ENCODE data around the gene RBM4.

The RBM4 gene

DNA sequence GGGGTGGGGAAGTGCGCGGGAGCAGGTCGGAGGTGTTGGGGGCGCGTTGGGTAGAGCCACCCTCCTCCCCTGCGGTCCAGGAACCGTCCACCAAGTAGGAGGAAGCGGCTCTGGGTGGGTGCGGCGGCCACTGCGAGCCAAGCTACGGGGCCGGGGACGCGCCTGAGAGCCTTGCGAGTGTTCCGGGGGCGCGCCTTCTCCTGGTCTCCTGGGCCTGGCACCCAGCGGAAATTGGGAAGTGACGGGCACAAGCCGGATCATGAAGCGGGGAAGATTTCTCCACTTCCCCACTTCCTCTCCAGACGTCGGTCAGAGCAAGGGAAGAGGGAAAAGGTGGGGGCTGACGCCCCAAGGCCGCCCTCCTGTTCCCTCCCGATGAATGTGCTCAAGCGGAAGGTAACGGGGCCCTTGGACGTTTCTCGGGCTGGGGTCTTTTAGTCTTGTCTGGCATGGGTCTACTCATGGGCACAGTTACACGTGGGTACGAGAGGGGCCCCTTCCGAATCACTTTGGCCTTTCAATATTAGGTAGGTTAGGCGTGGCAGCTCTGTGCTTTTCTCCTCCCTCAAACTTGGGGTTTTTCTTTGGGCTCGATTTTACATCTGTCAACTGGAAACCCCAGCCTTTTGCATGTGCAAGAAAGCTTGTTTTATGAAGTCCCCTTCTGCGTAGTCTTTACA is 21.2 kb upstream of the RBM4 start:
- Histone ChIP-seq H3K9ac (ENCODE audit: low read length) (peak overlapping the region; percentile 99), H3K4me3 (ENCODE audit: low read depth, low read length) (peak overlapping the region; percentile 93), H3K36me3 (ENCODE audit: control insufficient read depth, insufficient read depth, low read length) (peaks cover 44% of the 10 kb centered on the region), H3K27ac (ENCODE audit: low read depth, low read length) (peak overlapping the region; percentile 95), H3K27me3 (ENCODE audit: control insufficient read depth, insufficient read depth, low read length) (no peaks in the 10 kb centered on the region), H3K9me3 (ENCODE audit: control insufficient read depth, insufficient read depth, low read depth, low read length) (no peaks in the 10 kb centered on the region), H3K4me1 (ENCODE audit: control insufficient read depth, insufficient read depth, low read length) (peaks cover 9% of the 10 kb centered on the region)

- H3K4me3 ChIP-seq (ENCODE audit: low read depth, low read length), result peak overlapping the region; percentile 93
- H3K27me3 ChIP-seq (ENCODE audit: control insufficient read depth, insufficient read depth, low read length), result no peaks in the 10 kb centered on the region
- H3K27ac ChIP-seq (ENCODE audit: low read depth, low read length), result no peak overlapping the region
- peaks cover 62% of the 10 kb centered on the region for H3K36me3 ChIP-seq (ENCODE audit: control insufficient read depth, insufficient read depth, low read length)
- H3K9ac ChIP-seq (ENCODE audit: low read length), result no peak overlapping the region
- H3K4me1 ChIP-seq (ENCODE audit: control insufficient read depth, insufficient read depth, low read length), result peaks cover 9% of the 10 kb centered on the region
- H3K9me3 ChIP-seq (ENCODE audit: control insufficient read depth, insufficient read depth, low read depth, low read length), result no peaks in the 10 kb centered on the region
These were observed 19.4 kb upstream of the RBM4 start for GRCh38 chr11:66619080-66619554.

- H3K9me3 ChIP-seq (ENCODE audit: control insufficient read depth, insufficient read depth, low read depth, low read length), result no peaks in the 10 kb centered on the region
- H3K4me1 ChIP-seq (ENCODE audit: control insufficient read depth, insufficient read depth, low read length), result no peaks in the 10 kb centered on the region
- no peak overlapping the region for H3K9ac ChIP-seq (ENCODE audit: low read length)
- H3K36me3 ChIP-seq (ENCODE audit: control insufficient read depth, insufficient read depth, low read length), result peaks cover 94% of the 10 kb centered on the region
- no peak overlapping the region for H3K27ac ChIP-seq (ENCODE audit: low read depth, low read length)
- no peak overlapping the region for H3K4me3 ChIP-seq (ENCODE audit: low read depth, low read length)
- H3K27me3 ChIP-seq (ENCODE audit: control insufficient read depth, insufficient read depth, low read length), result no peaks in the 10 kb centered on the region
These were observed 14.1 kb upstream of the RBM4 start for GRCh38 chr11:66624450-66624849.

GRCh38 chr11:66625041-66625751 is 13.3 kb upstream of the RBM4 start:
- H3K4me3 ChIP-seq (ENCODE audit: low read depth, low read length), result no peak overlapping the region
- H3K27ac ChIP-seq (ENCODE audit: low read depth, low read length), result no peak overlapping the region
- H3K4me1 ChIP-seq (ENCODE audit: control insufficient read depth, insufficient read depth, low read length), result no peaks in the 10 kb centered on the region
- no peaks in the 10 kb centered on the region for H3K9me3 ChIP-seq (ENCODE audit: control insufficient read depth, insufficient read depth, low read depth, low read length)
- no peaks in the 10 kb centered on the region for H3K27me3 ChIP-seq (ENCODE audit: control insufficient read depth, insufficient read depth, low read length)
- no peak overlapping the region for H3K9ac ChIP-seq (ENCODE audit: low read length)
- peaks cover 97% of the 10 kb centered on the region for H3K36me3 ChIP-seq (ENCODE audit: control insufficient read depth, insufficient read depth, low read length)

DNA sequence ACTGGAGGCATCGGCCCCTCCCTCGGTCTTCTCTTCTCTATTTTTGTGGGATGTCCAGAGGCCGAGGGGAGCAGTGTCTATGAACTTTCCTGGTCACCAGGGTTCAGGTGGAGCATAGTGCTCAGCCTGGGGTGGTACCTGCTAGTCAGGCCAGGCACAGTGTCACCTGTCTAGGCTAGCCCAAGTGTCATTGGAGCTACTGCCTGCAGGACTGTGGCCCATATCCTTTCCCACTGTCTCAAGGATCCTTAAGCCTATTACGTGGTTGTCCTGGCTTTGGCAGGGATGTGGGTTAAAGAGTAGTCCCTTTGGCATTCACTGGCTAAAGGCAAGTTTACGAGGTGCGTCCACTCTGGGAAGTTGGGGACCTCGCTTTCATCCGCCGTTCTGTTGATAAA is 12.8 kb upstream of the RBM4 start:
- no peaks in the 10 kb centered on the region for H3K9me3 ChIP-seq (ENCODE audit: control insufficient read depth, insufficient read depth, low read depth, low read length)
- H3K27me3 ChIP-seq (ENCODE audit: control insufficient read depth, insufficient read depth, low read length), result no peaks in the 10 kb centered on the region
- H3K9ac ChIP-seq (ENCODE audit: low read length), result no peak overlapping the region
- peaks cover 98% of the 10 kb centered on the region for H3K36me3 ChIP-seq (ENCODE audit: control insufficient read depth, insufficient read depth, low read length)
- H3K4me3 ChIP-seq (ENCODE audit: low read depth, low read length), result no peak overlapping the region
- H3K27ac ChIP-seq (ENCODE audit: low read depth, low read length), result no peak overlapping the region
- H3K4me1 ChIP-seq (ENCODE audit: control insufficient read depth, insufficient read depth, low read length), result no peaks in the 10 kb centered on the region

- no peaks in the 10 kb centered on the region for H3K4me1 ChIP-seq (ENCODE audit: control insufficient read depth, insufficient read depth, low read length)
- H3K9ac ChIP-seq (ENCODE audit: low read length), result no peak overlapping the region
- H3K27ac ChIP-seq (ENCODE audit: low read depth, low read length), result no peak overlapping the region
- no peak overlapping the region for H3K4me3 ChIP-seq (ENCODE audit: low read depth, low read length)
- no peaks in the 10 kb centered on the region for H3K27me3 ChIP-seq (ENCODE audit: control insufficient read depth, insufficient read depth, low read length)
- peaks cover 95% of the 10 kb centered on the region for H3K36me3 ChIP-seq (ENCODE audit: control insufficient read depth, insufficient read depth, low read length)
- H3K9me3 ChIP-seq (ENCODE audit: control insufficient read depth, insufficient read depth, low read depth, low read length), result no peaks in the 10 kb centered on the region
These were observed 12.1 kb upstream of the RBM4 start for GRCh38 chr11:66626382-66626781.

GRCh38 chr11:66626926-66627325 is 11.6 kb upstream of the RBM4 start:
- Histone ChIP-seq H3K36me3 (ENCODE audit: control insufficient read depth, insufficient read depth, low read length) (peaks cover 95% of the 10 kb centered on the region), H3K4me1 (ENCODE audit: control insufficient read depth, insufficient read depth, low read length) (no peaks in the 10 kb centered on the region), H3K27me3 (ENCODE audit: control insufficient read depth, insufficient read depth, low read length) (no peaks in the 10 kb centered on the region), H3K27ac (ENCODE audit: low read depth, low read length) (no peak overlapping the region), H3K9ac (ENCODE audit: low read length) (no peak overlapping the region), H3K4me3 (ENCODE audit: low read depth, low read length) (no peak overlapping the region), H3K9me3 (ENCODE audit: control insufficient read depth, insufficient read depth, low read depth, low read length) (no peaks in the 10 kb centered on the region)

- Histone ChIP-seq H3K36me3 (ENCODE audit: control insufficient read depth, insufficient read depth, low read length) (peaks cover 95% of the 10 kb centered on the region), H3K9me3 (ENCODE audit: control insufficient read depth, insufficient read depth, low read depth, low read length) (no peaks in the 10 kb centered on the region), H3K27me3 (ENCODE audit: control insufficient read depth, insufficient read depth, low read length) (no peaks in the 10 kb centered on the region), H3K4me1 (ENCODE audit: control insufficient read depth, insufficient read depth, low read length) (no peaks in the 10 kb centered on the region), H3K4me3 (ENCODE audit: low read depth, low read length) (no peak overlapping the region), H3K9ac (ENCODE audit: low read length) (no peak overlapping the region), H3K27ac (ENCODE audit: low read depth, low read length) (no peak overlapping the region)
These were observed 10.4 kb upstream of the RBM4 start for GRCh38 chr11:66628061-66628603.

DNA sequence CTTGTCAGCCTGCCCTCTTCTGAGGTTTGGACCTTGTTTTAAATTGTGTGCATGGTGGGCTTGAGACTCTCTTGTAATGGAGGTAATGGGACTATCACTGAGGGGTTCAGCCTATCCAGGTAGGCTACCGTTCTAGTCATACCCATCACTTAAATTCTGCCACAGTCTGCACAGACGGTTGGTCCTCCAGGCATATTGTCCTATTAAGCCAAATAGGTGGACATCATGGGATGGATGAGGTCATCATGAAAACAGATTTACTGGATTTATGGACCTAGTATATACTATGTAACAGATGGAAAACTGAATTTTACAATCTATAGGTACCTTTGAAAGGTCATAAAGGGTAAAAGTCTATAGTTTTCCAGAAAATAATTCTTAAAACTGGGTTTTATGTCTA is 9.1 kb upstream of the RBM4 start:
- H3K36me3 ChIP-seq (ENCODE audit: control insufficient read depth, insufficient read depth, low read length), result peaks cover 90% of the 10 kb centered on the region
- H3K4me3 ChIP-seq (ENCODE audit: low read depth, low read length), result no peak overlapping the region
- H3K9ac ChIP-seq (ENCODE audit: low read length), result no peak overlapping the region
- no peak overlapping the region for H3K27ac ChIP-seq (ENCODE audit: low read depth, low read length)
- H3K27me3 ChIP-seq (ENCODE audit: control insufficient read depth, insufficient read depth, low read length), result no peaks in the 10 kb centered on the region
- no peaks in the 10 kb centered on the region for H3K9me3 ChIP-seq (ENCODE audit: control insufficient read depth, insufficient read depth, low read depth, low read length)
- H3K4me1 ChIP-seq (ENCODE audit: control insufficient read depth, insufficient read depth, low read length), result no peaks in the 10 kb centered on the region

DNA sequence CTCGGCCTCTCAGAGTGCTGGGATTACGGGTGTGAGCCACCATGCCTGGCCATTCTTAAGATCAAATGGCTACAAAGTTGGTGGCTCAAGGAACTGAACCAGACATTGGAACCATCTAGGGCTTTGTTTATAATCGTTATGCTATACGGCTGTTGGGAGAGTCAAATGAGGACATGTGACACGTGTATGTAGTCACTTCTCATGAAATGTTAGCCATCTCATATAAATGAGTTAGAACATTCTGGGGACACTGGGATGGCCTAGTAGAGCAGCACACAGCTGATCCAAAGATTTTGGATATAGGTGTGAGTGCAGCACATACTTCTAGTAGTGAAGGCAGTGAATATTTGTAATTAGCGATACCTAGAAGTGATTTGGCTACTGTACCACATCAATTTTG is 6.6 kb upstream of the RBM4 start:
- Histone ChIP-seq H3K4me3 (ENCODE audit: low read depth, low read length) (no peak overlapping the region), H3K27me3 (ENCODE audit: control insufficient read depth, insufficient read depth, low read length) (no peaks in the 10 kb centered on the region), H3K36me3 (ENCODE audit: control insufficient read depth, insufficient read depth, low read length) (peaks cover 75% of the 10 kb centered on the region), H3K9ac (ENCODE audit: low read length) (no peak overlapping the region), H3K27ac (ENCODE audit: low read depth, low read length) (no peak overlapping the region), H3K9me3 (ENCODE audit: control insufficient read depth, insufficient read depth, low read depth, low read length) (no peaks in the 10 kb centered on the region), H3K4me1 (ENCODE audit: control insufficient read depth, insufficient read depth, low read length) (no peaks in the 10 kb centered on the region)

GRCh38 chr11:66632952-66633351 is 5.6 kb upstream of the RBM4 start:
- no peaks in the 10 kb centered on the region for H3K9me3 ChIP-seq (ENCODE audit: control insufficient read depth, insufficient read depth, low read depth, low read length)
- H3K9ac ChIP-seq (ENCODE audit: low read length), result no peak overlapping the region
- peaks cover 64% of the 10 kb centered on the region for H3K36me3 ChIP-seq (ENCODE audit: control insufficient read depth, insufficient read depth, low read length)
- H3K4me3 ChIP-seq (ENCODE audit: low read depth, low read length), result no peak overlapping the region
- peaks cover 7% of the 10 kb centered on the region for H3K4me1 ChIP-seq (ENCODE audit: control insufficient read depth, insufficient read depth, low read length)
- no peak overlapping the region for H3K27ac ChIP-seq (ENCODE audit: low read depth, low read length)
- H3K27me3 ChIP-seq (ENCODE audit: control insufficient read depth, insufficient read depth, low read length), result no peaks in the 10 kb centered on the region

All from HUES6 (cell line).